HepG2 (cell line): ENCODE data around the gene DNMT1. TPM values are rescaled to one million over a fixed set of nuclear protein-coding genes. Genes with fewer than 3 reads are reported as not detected.

ENCODE experiments used
- ATAC-seq: fragments of 200-7000 bp; cut with Tn5 transposase; 3 replicates; pipeline ENCODE4 v1.9.1; 2020; ENCODE audit warnings: mild to moderate bottlenecking, moderate library complexity
- BruUV-seq: library from RNA; stranded (reverse); fragments of 400-500 nt; replicated peaks from 2 replicates; lab custom pipeline; 2021; lab: Mats Ljungman, UMichigan
- CTCF ChIA-PET: fragments of 300-600 bp; formaldehyde crosslinking; extraction: SDS; loops from one replicate; lab custom pipeline; 2021; ENCODE audit warnings: low total read pairs, inconsistent platforms, low intra/inter-chr PET ratio; lab: Yijun Ruan, JAX
- POLR2A ChIA-PET: fragments of 350-600 bp; sonication (Branson Sonifier 250); formaldehyde crosslinking; loops from one replicate; lab custom pipeline; 2020; ENCODE audit warnings: antibody characterized with exemption, inconsistent platforms; lab: Yijun Ruan, JAX
- DNase-seq: peaks from one replicate; pipeline ENCODE4 v3.0.0-alpha.2; 2015; ENCODE audit warnings: low spot score
- FAIRE-seq: peaks from 3 replicates; lab custom pipeline; 2011; peaks lifted over from hg19 to GRCh38; lab: Jason Lieb, UNC
- H2AFZ ChIP-seq: one replicate; pipeline ENCODE4 v1.6.1; 2011; ENCODE audit warnings: low read length, inconsistent platforms
- H3K27ac ChIP-seq: fragments of 300-600 bp; 3 replicates; pipeline ENCODE4 v1.8.0; 2011; ENCODE audit warnings: mixed run types, mild to moderate bottlenecking, mixed read lengths, low read length, inconsistent platforms; ENCODE audit not compliant: insufficient read depth; ENCODE audit errors: extremely low read length
- H3K27me3 ChIP-seq, 2 experiments: fragments of 200-600 bp in 1 of 2; 2 replicates in 1 of 2; 3 replicates in 1 of 2; pipeline versions ENCODE4 v1.6.0 to v1.8.0; 2011; ENCODE audit warnings: low read length in 2 of 2, mild to moderate bottlenecking in 2 of 2, moderate library complexity in 2 of 2, inconsistent platforms in 1 of 2; ENCODE audit not compliant: insufficient read depth in 2 of 2, control insufficient read depth in 1 of 2
- H3K36me3 ChIP-seq, 2 experiments: fragments of 200-600 bp in 1 of 2; replicated peaks in 1 of 2; 2 replicates in 1 of 2; 3 replicates in 1 of 2; pipeline versions ENCODE4 v1.5.1 to v1.8.0; 2011; ENCODE audit warnings: low read length in 2 of 2, inconsistent platforms in 1 of 2; ENCODE audit not compliant: insufficient read depth in 2 of 2, control insufficient read depth in 1 of 2
- H3K4me1 ChIP-seq: 2 replicates; pipeline ENCODE4 v1.5.1; 2012; ENCODE audit warnings: low read length, inconsistent platforms; ENCODE audit not compliant: insufficient read depth
- H3K4me2 ChIP-seq: 2 replicates; pipeline ENCODE4 v1.6.0; 2011; ENCODE audit warnings: low read depth, low read length, inconsistent platforms
- H3K4me3 ChIP-seq, 3 experiments: fragments of 200-600 bp in 1 of 3; sonication (generic), shearing (Covaris generic) in 1 of 3; replicated peaks in 1 of 3; 2 replicates each; pipeline ENCODE4 v1.5.1; 2011 to 2016; ENCODE audit warnings: low read length in 3 of 3, inconsistent platforms in 2 of 3, low read depth in 2 of 3, mild to moderate bottlenecking in 2 of 3, control low read depth in 1 of 3, mixed read lengths in 1 of 3; ENCODE audit not compliant: insufficient read depth in 1 of 3
- H3K79me2 ChIP-seq: one replicate; pipeline ENCODE4 v1.6.1; 2011; ENCODE audit warnings: low read length, inconsistent platforms; ENCODE audit not compliant: insufficient read depth
- H3K9ac ChIP-seq: 2 replicates; pipeline ENCODE4 v1.6.0; 2011; ENCODE audit warnings: mild to moderate bottlenecking, low read depth, low read length, inconsistent platforms; ENCODE audit not compliant: insufficient read depth
- H3K9me3 ChIP-seq: 2 replicates; pipeline ENCODE4 v1.5.1; 2012; ENCODE audit warnings: mild to moderate bottlenecking, low read length
- H4K20me1 ChIP-seq: 2 replicates; pipeline ENCODE4 v1.6.0; 2011; ENCODE audit warnings: inconsistent platforms, mild to moderate bottlenecking, low read length, moderate library complexity; ENCODE audit not compliant: insufficient read depth
- ATAD3A ChIP-seq: sonication (generic); formaldehyde crosslinking; IDR thresholded peaks from 2 replicates; pipeline ENCODE4 v1.4.0; 2020; ENCODE audit warnings: missing genetic modification reagents
- FOXJ3 ChIP-seq: sonication (generic); formaldehyde crosslinking; IDR thresholded peaks from 2 replicates; pipeline ENCODE4 v1.4.0; 2020; ENCODE audit warnings: missing genetic modification reagents, mild to moderate bottlenecking, borderline replicate concordance
- FOXP1 ChIP-seq, 2 experiments: fragments of 450-650 bp in 1 of 2; IDR thresholded peaks; 2 replicates each; pipeline ENCODE4 v1.6.1; 2017 to 2018; ENCODE audit warnings: antibody characterized with exemption in 1 of 2
- LBX2 ChIP-seq: sonication (generic); formaldehyde crosslinking; IDR thresholded peaks from 2 replicates; pipeline ENCODE4 v1.5.0; 2020; ENCODE audit warnings: missing genetic modification reagents, mild to moderate bottlenecking, borderline replicate concordance
- NCOR1 ChIP-seq: fragments of 200-600 bp; sonication (generic); IDR thresholded peaks from 2 replicates; pipeline ENCODE4 v1.7.0; 2017; ENCODE audit warnings: antibody characterized with exemption, low read length, borderline replicate concordance
- NFKB2 ChIP-seq: sonication (generic); formaldehyde crosslinking; IDR thresholded peaks from 2 replicates; pipeline ENCODE4 v1.4.0; 2020; ENCODE audit warnings: missing genetic modification reagents, borderline replicate concordance
- ZNF383 ChIP-seq: sonication (generic); formaldehyde crosslinking; IDR thresholded peaks from 2 replicates; pipeline ENCODE4 v1.4.0; 2020; ENCODE audit warnings: missing genetic modification reagents, mild to moderate bottlenecking, borderline replicate concordance
- WGBS: methylation state at CpG from one replicate; pipeline ENCODE4 v1.1.6; 2017; ENCODE audit warnings: low lambda C conversion rate; 5-methylcytosine and 5-hydroxymethylcytosine counted together
- in situ Hi-C: cut with HindIII; loops from 2 replicates; pipeline ENCODE4 v1.10.0; 2017; ENCODE audit warnings: low pct_unique_long_range_greater_than_20kb; ENCODE audit not compliant: extremely low pct_ligation_motif_present
- intact Hi-C: fragments of 100-400 bp; cut with micrococcal nuclease; formaldehyde crosslinking; loops from one replicate; pipeline ENCODE4 v1.10.0; 2022; ENCODE audit not compliant: unreplicated experiment
- polyA plus RNA-seq, 8 experiments: library from polyadenylated mRNA; depleted of rRNA in 3 of 8; stranded (reverse) in 7 of 8; unstranded in 1 of 8; fragments of >200 nt; fragmentation: Illumina TruSeq in 4 of 8; extraction: Trizol in 4 of 8; gene quantifications; 2 replicates each; pipeline versions ENCODE4 v1.2.1 to v1.2.3, GENCODE V29; 2011 to 2016; ENCODE audit warnings: low read depth in 4 of 8, missing spikeins in 1 of 8, mixed read lengths in 1 of 8; ENCODE audit not compliant: insufficient read depth in 1 of 8
- total RNA-seq, 5 experiments: library from RNA; depleted of rRNA; stranded (reverse); fragments of >200 nt; fragmentation: Illumina TruSeq; extraction: Trizol; gene quantifications; 2 replicates each; pipeline ENCODE4 v1.2.3, GENCODE V29; 2016; ENCODE audit warnings: low read depth in 1 of 5
- TF ChIP-seq, protein P1 (sequence below): sonication (generic); formaldehyde crosslinking; IDR thresholded peaks from 2 replicates; pipeline ENCODE4 v1.8.0; 2022; ENCODE audit warnings: mild to moderate bottlenecking, missing genetic modification reagents
- TF ChIP-seq, protein P2 (sequence below): sonication (generic); formaldehyde crosslinking; IDR thresholded peaks from 2 replicates; pipeline ENCODE4 v1.4.0; 2020; ENCODE audit warnings: missing genetic modification reagents, borderline replicate concordance
- TF ChIP-seq, protein P3 (sequence below): IDR thresholded peaks from 2 replicates; pipeline ENCODE4 v1.6.1; 2016; ENCODE audit warnings: low read depth, control low read depth

The DNMT1 gene
- total and polyA plus RNA-seq, 2 of the 13 experiments (the other 11 are each of a cell fraction or from before 2014, with no cell fraction given) = 31.2 to 91.1 TPM

DNA sequence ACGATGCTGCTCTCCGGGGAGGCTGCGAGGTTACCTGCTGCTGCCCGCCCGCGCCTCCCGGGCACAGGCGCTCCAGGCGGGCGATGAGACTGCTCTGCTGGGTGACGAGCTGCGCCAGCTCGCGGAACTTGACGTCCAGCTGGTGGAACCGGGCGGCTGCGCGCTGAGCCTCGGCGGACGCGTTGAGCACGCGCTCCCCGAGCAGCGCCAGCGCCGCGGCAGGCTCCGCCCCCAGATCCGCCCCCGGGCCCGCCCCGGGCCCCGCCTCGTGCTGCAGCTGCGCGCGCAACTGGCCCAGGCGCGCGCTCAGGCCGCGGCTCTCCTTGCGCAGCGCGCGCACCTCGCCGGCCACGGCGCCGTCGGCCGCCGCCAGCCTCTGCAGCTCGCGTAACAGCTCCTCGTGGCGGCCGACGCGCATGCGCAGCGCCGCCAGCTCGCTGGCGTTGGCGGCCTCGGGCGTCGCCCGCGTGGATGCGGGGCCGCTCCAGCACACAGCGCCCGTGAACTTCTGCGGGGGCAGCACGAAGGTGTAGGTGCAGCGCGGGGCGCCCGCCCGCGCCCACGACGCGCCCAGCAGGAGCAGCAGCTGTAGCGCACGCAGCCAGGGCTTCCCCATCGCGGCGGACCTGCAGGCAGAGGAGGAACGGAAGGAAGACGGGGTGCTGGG, 98.7 kb downstream of the DNMT1 start:
- H3K36me3 ChIP-seq = peaks cover 0 to 2% of the 10 kb centered on the region in 2 experiments; a peak in 2 of 5 replicates
- H3K79me2 ChIP-seq = no peaks in the 10 kb centered on the region
- H3K4me3 ChIP-seq = no peak overlapping the region
- no peak overlapping the region for H3K27ac ChIP-seq
- no peak overlapping the region for H3K9ac ChIP-seq
- no peak overlapping the region for H2AFZ ChIP-seq
- H3K9me3 ChIP-seq = no peaks in the 10 kb centered on the region
- ChIA-PET POLR2A (interaction anchor here (0.6 kb wide), 1 partner anchor 76 kb away, joined by 3 read pairs; no protein-coding TSS in a partner anchor), CTCF (no interaction called here)
- ATAC-seq (no peak), FAIRE-seq (no peak)
- 83% methylated on average over 22 of the region's 97 CpGs for WGBS
- in situ Hi-C loops = no loop called here
- BruUV-seq = no TSS peak
- H3K27me3 ChIP-seq = no peaks in the 10 kb centered on the region
- H3K4me2 ChIP-seq = no peak overlapping the region
- TF ChIP-seq LBX2 (no peak), FOXJ3 (CRISPR knock-in tag) (no peak)
- TF ChIP-seq, protein P1, sequence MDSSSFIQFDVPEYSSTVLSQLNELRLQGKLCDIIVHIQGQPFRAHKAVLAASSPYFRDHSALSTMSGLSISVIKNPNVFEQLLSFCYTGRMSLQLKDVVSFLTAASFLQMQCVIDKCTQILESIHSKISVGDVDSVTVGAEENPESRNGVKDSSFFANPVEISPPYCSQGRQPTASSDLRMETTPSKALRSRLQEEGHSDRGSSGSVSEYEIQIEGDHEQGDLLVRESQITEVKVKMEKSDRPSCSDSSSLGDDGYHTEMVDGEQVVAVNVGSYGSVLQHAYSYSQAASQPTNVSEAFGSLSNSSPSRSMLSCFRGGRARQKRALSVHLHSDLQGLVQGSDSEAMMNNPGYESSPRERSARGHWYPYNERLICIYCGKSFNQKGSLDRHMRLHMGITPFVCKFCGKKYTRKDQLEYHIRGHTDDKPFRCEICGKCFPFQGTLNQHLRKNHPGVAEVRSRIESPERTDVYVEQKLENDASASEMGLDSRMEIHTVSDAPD (CRISPR knock-in tag) = no peak
- TF ChIP-seq, all 625 proteins: peak for 0
- intact Hi-C loops = no loop called here
- Histone ChIP-seq H3K4me1 (peaks cover 18% of the 10 kb centered on the region), H4K20me1 (no peaks in the 10 kb centered on the region)
- DNase-seq = no peak

GRCh38 chr19:10095622-10095947, 99.2 kb downstream of the DNMT1 start:
- no peak for DNase-seq
- no peaks in the 10 kb centered on the region for H3K9me3 ChIP-seq
- no peak for FAIRE-seq
- no peak for ATAC-seq
- no peak overlapping the region for H3K4me2 ChIP-seq
- no peak overlapping the region for H2AFZ ChIP-seq
- ChIA-PET CTCF (no interaction called here), POLR2A (interaction anchor here (0.6 kb wide), 1 partner anchor 76 kb away, joined by 3 read pairs; no protein-coding TSS in a partner anchor)
- intact Hi-C loops (no loop called here), in situ Hi-C loops (no loop called here)
- peaks cover 0 to 2% of the 10 kb centered on the region in 2 experiments; a peak in 2 of 5 replicates for H3K36me3 ChIP-seq
- H3K27ac ChIP-seq = no peak overlapping the region
- H3K27me3 ChIP-seq = no peaks in the 10 kb centered on the region
- BruUV-seq = no TSS peak
- H4K20me1 ChIP-seq = no peaks in the 10 kb centered on the region
- 79% methylated on average over 7 of the region's 7 CpGs for WGBS
- no peak overlapping the region for H3K9ac ChIP-seq
- H3K79me2 ChIP-seq = no peaks in the 10 kb centered on the region
- H3K4me1 ChIP-seq = peaks cover 23% of the 10 kb centered on the region
- no peak overlapping the region for H3K4me3 ChIP-seq
- TF ChIP-seq, protein P2, sequence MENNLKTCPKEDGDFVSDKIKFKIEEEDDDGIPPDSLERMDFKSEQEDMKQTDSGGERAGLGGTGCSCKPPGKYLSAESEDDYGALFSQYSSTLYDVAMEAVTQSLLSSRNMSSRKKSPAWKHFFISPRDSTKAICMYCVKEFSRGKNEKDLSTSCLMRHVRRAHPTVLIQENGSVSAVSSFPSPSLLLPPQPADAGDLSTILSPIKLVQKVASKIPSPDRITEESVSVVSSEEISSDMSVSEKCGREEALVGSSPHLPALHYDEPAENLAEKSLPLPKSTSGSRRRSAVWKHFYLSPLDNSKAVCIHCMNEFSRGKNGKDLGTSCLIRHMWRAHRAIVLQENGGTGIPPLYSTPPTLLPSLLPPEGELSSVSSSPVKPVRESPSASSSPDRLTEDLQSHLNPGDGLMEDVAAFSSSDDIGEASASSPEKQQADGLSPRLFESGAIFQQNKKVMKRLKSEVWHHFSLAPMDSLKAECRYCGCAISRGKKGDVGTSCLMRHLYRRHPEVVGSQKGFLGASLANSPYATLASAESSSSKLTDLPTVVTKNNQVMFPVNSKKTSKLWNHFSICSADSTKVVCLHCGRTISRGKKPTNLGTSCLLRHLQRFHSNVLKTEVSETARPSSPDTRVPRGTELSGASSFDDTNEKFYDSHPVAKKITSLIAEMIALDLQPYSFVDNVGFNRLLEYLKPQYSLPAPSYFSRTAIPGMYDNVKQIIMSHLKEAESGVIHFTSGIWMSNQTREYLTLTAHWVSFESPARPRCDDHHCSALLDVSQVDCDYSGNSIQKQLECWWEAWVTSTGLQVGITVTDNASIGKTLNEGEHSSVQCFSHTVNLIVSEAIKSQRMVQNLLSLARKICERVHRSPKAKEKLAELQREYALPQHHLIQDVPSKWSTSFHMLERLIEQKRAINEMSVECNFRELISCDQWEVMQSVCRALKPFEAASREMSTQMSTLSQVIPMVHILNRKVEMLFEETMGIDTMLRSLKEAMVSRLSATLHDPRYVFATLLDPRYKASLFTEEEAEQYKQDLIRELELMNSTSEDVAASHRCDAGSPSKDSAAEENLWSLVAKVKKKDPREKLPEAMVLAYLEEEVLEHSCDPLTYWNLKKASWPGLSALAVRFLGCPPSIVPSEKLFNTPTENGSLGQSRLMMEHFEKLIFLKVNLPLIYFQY (CRISPR knock-in tag) = no peak
- TF ChIP-seq ATAD3A = no peak
- no peak for TF ChIP-seq NFKB2
- TF ChIP-seq FOXP1 (IDR thresholded peaks at IDR 0.05) = no peak
- no peak for TF ChIP-seq FOXP1 (CRISPR knock-in tag; IDR thresholded peaks at IDR 0.05)
- no peak for TF ChIP-seq NCOR1
- no peak for TF ChIP-seq ZNF383 (CRISPR knock-in tag)
- TF ChIP-seq, protein P3, sequence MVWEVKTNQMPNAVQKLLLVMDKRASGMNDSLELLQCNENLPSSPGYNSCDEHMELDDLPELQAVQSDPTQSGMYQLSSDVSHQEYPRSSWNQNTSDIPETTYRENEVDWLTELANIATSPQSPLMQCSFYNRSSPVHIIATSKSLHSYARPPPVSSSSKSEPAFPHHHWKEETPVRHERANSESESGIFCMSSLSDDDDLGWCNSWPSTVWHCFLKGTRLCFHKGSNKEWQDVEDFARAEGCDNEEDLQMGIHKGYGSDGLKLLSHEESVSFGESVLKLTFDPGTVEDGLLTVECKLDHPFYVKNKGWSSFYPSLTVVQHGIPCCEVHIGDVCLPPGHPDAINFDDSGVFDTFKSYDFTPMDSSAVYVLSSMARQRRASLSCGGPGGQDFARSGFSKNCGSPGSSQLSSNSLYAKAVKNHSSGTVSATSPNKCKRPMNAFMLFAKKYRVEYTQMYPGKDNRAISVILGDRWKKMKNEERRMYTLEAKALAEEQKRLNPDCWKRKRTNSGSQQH (CRISPR knock-in tag) = no peak
